ENCODE measurements around the gene SPACA6. TPM values are rescaled to one million over a fixed set of nuclear protein-coding genes. Genes with fewer than 3 reads are reported as not detected.
"Not testable (repeated sequence)": the region's sequence is repeated elsewhere in the genome, so short reads cannot be mapped to it uniquely, and the experiment has no call there.

Gene SPACA6
- total RNA-seq, 1 experiment from 2014 or later = 18.9 TPM

DNA sequence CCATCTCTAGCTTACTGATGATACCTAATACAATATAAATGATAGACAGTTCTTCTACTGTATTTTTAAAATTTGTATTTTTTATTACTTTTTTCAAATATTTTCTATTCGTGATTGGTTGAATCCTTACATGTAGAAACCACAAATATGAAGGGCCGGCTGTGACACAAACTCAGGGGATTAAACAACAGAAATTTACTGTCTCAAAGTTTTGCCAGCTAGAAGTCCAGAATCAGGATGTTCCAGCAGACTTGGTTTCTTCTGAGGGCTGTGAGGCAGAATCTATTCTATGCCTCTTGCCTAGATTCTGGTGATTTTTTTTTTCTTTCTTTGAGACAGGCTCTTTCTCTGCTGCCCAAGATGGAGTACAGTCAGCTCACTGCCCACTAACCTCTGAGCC, 44.8 kb downstream of the SPACA6 start:
- Mint-ChIP-seq H3K4me3 (no peak overlapping the region), H3K27me3 (ENCODE audit: low read depth) (peaks cover 5% of the 10 kb centered on the region), H3K36me3 (ENCODE audit: insufficient read depth in 1 of 3, low read depth in 3 of 3) (no peaks in the 10 kb centered on the region), H3K27ac (no peak overlapping the region), H3K9me3 (peaks cover 11 to 80% of the 10 kb centered on the region in 2 experiments), H3K4me1 (peaks cover 0 to 8% of the 10 kb centered on the region in 2 experiments; a peak in 2 of 4 replicates)
- no peaks in the 10 kb centered on the region for H3K4me1 ChIP-seq (ENCODE audit: insufficient read depth, low read length)
- H3K23me2 ChIP-seq (ENCODE audit: insufficient read length, low read depth, low read length, poor library complexity, severe bottlenecking) = no peaks in the 10 kb centered on the region
- no peak overlapping the region for H3K18ac ChIP-seq (ENCODE audit: insufficient read length, low read depth, low read length)
- no peak overlapping the region for H2AFZ ChIP-seq (ENCODE audit: low read length)
- H3K27ac ChIP-seq (ENCODE audit: insufficient read length, low read depth, low read length) = no peak overlapping the region
- H3T11ph ChIP-seq (ENCODE audit: low read length) = no peak overlapping the region
- H2AK5ac ChIP-seq (ENCODE audit: insufficient read length, low read length) = no peak overlapping the region
- no peaks in the 10 kb centered on the region for H4K20me1 ChIP-seq (ENCODE audit: control insufficient read depth, insufficient read depth, insufficient read length)
- H3K4ac ChIP-seq (ENCODE audit: low read depth, low read length) = no peak overlapping the region
- no peaks in the 10 kb centered on the region for H3K79me1 ChIP-seq (ENCODE audit: insufficient read depth, low read depth, low read length, poor library complexity, severe bottlenecking)
- no peak for DNase-seq
- no peak overlapping the region for H4K5ac ChIP-seq (ENCODE audit: insufficient read length, low read depth, low read length)
- no peaks in the 10 kb centered on the region for H3K79me2 ChIP-seq (ENCODE audit: insufficient read depth, low read length)
- no peaks in the 10 kb centered on the region for H3K27me3 ChIP-seq (ENCODE audit: insufficient read depth, low read length)
- no peak overlapping the region for H2BK12ac ChIP-seq (ENCODE audit: insufficient read length, low read depth, low read length)
- H3K9me3 ChIP-seq (ENCODE audit: control insufficient read depth, low read depth, low read length) = no peaks in the 10 kb centered on the region
- H2BK15ac ChIP-seq (ENCODE audit: low read depth, low read length) = no peak overlapping the region
- no peak overlapping the region for H3K4me2 ChIP-seq (ENCODE audit: insufficient read depth, insufficient read length, low read length)
- WGBS (ENCODE audit: extremely low coverage, insufficient read length, low lambda C conversion rate) = no CpG with 5 or more reads among the region's 2 CpGs
- no peak overlapping the region for H3K23ac ChIP-seq (ENCODE audit: insufficient read length, low read depth, low read length)
- TF ChIP-seq, protein P1, sequence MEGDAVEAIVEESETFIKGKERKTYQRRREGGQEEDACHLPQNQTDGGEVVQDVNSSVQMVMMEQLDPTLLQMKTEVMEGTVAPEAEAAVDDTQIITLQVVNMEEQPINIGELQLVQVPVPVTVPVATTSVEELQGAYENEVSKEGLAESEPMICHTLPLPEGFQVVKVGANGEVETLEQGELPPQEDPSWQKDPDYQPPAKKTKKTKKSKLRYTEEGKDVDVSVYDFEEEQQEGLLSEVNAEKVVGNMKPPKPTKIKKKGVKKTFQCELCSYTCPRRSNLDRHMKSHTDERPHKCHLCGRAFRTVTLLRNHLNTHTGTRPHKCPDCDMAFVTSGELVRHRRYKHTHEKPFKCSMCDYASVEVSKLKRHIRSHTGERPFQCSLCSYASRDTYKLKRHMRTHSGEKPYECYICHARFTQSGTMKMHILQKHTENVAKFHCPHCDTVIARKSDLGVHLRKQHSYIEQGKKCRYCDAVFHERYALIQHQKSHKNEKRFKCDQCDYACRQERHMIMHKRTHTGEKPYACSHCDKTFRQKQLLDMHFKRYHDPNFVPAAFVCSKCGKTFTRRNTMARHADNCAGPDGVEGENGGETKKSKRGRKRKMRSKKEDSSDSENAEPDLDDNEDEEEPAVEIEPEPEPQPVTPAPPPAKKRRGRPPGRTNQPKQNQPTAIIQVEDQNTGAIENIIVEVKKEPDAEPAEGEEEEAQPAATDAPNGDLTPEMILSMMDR (conservative IDR thresholded peaks at IDR 0.05) = no peak
- H3K14ac ChIP-seq (ENCODE audit: insufficient read depth, low read length) = no peak overlapping the region
- no peak overlapping the region for H2BK5ac ChIP-seq (ENCODE audit: insufficient read length, low read length)
- no peak overlapping the region for H2BK120ac ChIP-seq (ENCODE audit: low read depth, low read length, poor library complexity, severe bottlenecking)
- H3K9ac ChIP-seq (ENCODE audit: extremely low read depth, insufficient read length, low read length) = no peak overlapping the region
- H3K56ac ChIP-seq (ENCODE audit: insufficient read length, low read depth, low read length) = no peak overlapping the region
- no peak overlapping the region for H2BK20ac ChIP-seq (ENCODE audit: low read depth, low read length, poor library complexity, severe bottlenecking)
- H4K8ac ChIP-seq (replicated peaks; ENCODE audit: insufficient read length, low read depth, low read length) = no peak overlapping the region
- no peak overlapping the region for H4K91ac ChIP-seq (ENCODE audit: insufficient read length, low read depth, low read length)

DNA sequence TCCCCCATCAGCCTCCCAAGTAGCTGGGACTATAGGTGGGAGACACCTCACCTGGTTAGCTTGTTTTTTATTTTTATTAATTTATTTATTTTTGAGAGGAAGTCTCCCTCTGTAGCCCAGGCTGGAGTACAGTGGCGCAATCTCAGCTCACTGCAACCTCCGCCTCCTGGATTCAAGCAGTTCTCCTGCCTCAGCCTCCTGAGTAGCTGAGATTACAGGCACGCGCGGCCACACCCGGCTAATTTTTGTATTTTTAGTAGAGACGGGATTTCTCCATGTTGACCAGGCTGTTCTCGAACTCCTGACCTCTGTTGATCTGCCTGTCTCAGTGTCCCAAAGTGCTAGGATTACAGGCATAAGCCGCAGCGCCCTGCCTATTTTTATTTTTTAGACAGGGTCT, 45.4 kb downstream of the SPACA6 start:
- H3K23me2 ChIP-seq (ENCODE audit: insufficient read length, low read depth, low read length, poor library complexity, severe bottlenecking); H3K4me3 Mint-ChIP-seq; H4K8ac ChIP-seq (replicated peaks; ENCODE audit: insufficient read length, low read depth, low read length); H3K4ac ChIP-seq (ENCODE audit: low read depth, low read length); H3K4me1 Mint-ChIP-seq; H4K20me1 ChIP-seq (ENCODE audit: control insufficient read depth, insufficient read depth, insufficient read length); H3K4me2 ChIP-seq (ENCODE audit: insufficient read depth, insufficient read length, low read length); H3K27ac ChIP-seq (ENCODE audit: insufficient read length, low read depth, low read length); H3K18ac ChIP-seq (ENCODE audit: insufficient read length, low read depth, low read length); H3K4me1 ChIP-seq (ENCODE audit: insufficient read depth, low read length); H3K27me3 ChIP-seq (ENCODE audit: insufficient read depth, low read length); H3K14ac ChIP-seq (ENCODE audit: insufficient read depth, low read length); H2AFZ ChIP-seq (ENCODE audit: low read length); H2BK15ac ChIP-seq (ENCODE audit: low read depth, low read length); DNase-seq; H4K5ac ChIP-seq (ENCODE audit: insufficient read length, low read depth, low read length); H2BK5ac ChIP-seq (ENCODE audit: insufficient read length, low read length); H3T11ph ChIP-seq (ENCODE audit: low read length); H2BK120ac ChIP-seq (ENCODE audit: low read depth, low read length, poor library complexity, severe bottlenecking); H2AK5ac ChIP-seq (ENCODE audit: insufficient read length, low read length); H3K9me3 ChIP-seq (ENCODE audit: control insufficient read depth, low read depth, low read length); H3K79me1 ChIP-seq (ENCODE audit: insufficient read depth, low read depth, low read length, poor library complexity, severe bottlenecking); H3K27ac Mint-ChIP-seq; H3K27me3 Mint-ChIP-seq (ENCODE audit: low read depth); H2BK20ac ChIP-seq (ENCODE audit: low read depth, low read length, poor library complexity, severe bottlenecking); H4K91ac ChIP-seq (ENCODE audit: insufficient read length, low read depth, low read length); H3K9ac ChIP-seq (ENCODE audit: extremely low read depth, insufficient read length, low read length); H3K36me3 Mint-ChIP-seq (ENCODE audit: insufficient read depth in 1 of 3, low read depth in 3 of 3); H2BK12ac ChIP-seq (ENCODE audit: insufficient read length, low read depth, low read length); H3K56ac ChIP-seq (ENCODE audit: insufficient read length, low read depth, low read length); H3K79me2 ChIP-seq (ENCODE audit: insufficient read depth, low read length); H3K23ac ChIP-seq (ENCODE audit: insufficient read length, low read depth, low read length): not testable (repeated sequence)
- no CpG with 5 or more reads among the region's 10 CpGs for WGBS (ENCODE audit: extremely low coverage, insufficient read length, low lambda C conversion rate)
- H3K9me3 Mint-ChIP-seq = peaks cover 14 to 82% of the 10 kb centered on the region in 2 experiments
